ENCODE measurements around the gene KRT13.
A peak's percentile ranks its signal among the peaks of the same experiment; 100 is the strongest.

The KRT13 gene

DNA sequence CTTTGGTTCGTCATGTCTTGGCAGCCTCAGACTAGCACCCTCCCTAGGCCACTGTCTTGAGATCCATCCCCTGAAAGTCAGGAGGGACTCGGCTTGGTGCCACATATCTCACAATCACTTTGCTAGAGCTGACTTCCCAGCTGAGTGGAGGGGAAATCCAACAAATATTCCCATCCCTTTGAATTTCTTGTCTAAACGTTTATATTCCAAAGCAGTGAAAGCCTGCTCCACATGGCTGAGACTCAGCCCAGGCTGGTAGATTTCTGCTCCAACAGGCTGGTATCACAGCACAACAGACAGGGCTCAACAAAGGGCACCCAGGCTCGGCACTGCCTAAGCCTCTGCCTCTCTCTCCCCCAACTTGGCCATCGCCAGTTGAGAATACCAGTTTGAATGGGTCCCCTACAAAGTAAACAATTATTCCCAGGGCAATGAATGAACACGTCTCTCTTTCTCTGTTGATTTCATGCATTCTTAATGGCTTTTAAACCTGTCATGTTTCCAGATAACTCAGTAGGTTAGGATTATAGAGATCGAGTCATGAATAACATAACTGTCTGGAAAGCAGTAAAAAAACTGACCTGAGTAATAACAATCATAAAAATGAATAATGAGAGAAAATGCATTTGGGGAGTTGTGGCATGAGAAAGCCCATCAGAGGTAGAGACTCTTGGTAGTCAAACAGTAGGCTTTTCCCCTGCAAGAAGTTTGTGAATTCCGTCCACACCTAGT is 1.0 kb downstream of the KRT13 start:
- no peak for DNase-seq (ENCODE audit: low spot score)
- TF ChIP-seq, protein P1, sequence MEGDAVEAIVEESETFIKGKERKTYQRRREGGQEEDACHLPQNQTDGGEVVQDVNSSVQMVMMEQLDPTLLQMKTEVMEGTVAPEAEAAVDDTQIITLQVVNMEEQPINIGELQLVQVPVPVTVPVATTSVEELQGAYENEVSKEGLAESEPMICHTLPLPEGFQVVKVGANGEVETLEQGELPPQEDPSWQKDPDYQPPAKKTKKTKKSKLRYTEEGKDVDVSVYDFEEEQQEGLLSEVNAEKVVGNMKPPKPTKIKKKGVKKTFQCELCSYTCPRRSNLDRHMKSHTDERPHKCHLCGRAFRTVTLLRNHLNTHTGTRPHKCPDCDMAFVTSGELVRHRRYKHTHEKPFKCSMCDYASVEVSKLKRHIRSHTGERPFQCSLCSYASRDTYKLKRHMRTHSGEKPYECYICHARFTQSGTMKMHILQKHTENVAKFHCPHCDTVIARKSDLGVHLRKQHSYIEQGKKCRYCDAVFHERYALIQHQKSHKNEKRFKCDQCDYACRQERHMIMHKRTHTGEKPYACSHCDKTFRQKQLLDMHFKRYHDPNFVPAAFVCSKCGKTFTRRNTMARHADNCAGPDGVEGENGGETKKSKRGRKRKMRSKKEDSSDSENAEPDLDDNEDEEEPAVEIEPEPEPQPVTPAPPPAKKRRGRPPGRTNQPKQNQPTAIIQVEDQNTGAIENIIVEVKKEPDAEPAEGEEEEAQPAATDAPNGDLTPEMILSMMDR (IDR thresholded peaks at IDR 0.05): no peak
- H3K4me3 ChIP-seq: no peak overlapping the region
- no peak overlapping the region for H3K27ac ChIP-seq

DNA sequence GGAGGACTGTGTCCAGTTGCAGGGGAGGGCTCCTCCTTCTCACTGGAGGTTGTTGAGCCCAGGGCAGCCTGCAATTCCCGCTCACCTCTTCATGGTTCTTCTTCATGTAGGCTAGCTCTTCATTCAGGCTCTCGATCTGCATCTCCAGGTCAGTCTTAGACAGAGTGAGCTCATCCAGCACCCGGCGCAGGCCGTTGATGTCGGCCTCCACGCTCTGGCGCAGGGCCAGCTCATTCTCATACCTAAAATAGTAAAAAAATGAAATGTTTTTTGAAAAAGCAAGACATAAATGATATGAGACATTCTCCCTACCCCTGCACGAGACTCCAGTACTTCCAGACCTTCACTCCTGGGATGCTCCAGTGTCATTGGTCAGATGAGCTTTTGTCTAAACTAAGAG is 2.2 kb downstream of the KRT13 start:
- TF ChIP-seq, protein P1 (IDR thresholded peaks at IDR 0.05): no peak
- no peak for DNase-seq (ENCODE audit: low spot score)
- Histone ChIP-seq H3K27ac (no peak overlapping the region), H3K4me3 (no peak overlapping the region)

DNA sequence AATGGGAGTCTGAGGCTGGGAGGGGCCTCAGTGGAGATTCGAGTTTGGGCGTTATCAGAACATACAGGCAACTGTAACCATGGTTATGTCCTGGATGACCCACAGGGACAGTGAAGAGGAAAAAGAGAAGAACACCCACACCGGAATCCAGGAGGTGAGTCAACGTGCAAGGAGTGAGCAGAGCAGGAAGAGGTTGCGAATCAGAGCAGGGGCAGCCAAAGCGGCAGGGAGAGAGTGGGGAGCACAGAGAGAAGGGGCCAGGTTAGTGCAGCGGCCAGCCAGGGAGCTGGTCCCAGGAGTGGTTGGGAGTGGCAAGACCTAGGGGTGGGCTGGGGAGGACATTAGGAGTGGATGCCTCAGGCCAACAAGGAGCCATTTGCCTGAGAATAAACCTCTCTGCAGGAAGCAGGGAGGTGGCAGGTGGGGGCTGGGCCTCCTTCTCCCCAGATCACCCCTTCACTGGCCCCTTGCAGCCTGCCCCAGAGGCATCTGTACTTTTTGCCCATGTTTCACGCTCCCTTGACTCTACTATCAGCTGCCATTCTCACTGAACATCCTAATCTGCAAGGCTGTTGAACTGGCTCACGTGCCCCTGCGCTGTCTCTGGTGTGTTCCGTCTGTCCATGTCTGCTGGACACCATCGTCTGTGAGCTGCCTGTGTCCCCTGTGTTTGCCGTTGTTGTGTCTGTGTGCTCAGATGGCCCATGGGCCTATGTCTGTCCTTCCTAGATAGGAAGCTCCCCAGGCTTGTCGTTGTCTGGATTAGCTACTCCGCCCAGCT is 5.1 kb downstream of the KRT13 start:
- Histone ChIP-seq H3K27ac (no peak overlapping the region), H3K4me3 (no peak overlapping the region)
- TF ChIP-seq, protein P1 (IDR thresholded peaks at IDR 0.05): no peak
- no peak for DNase-seq (ENCODE audit: low spot score)

DNA sequence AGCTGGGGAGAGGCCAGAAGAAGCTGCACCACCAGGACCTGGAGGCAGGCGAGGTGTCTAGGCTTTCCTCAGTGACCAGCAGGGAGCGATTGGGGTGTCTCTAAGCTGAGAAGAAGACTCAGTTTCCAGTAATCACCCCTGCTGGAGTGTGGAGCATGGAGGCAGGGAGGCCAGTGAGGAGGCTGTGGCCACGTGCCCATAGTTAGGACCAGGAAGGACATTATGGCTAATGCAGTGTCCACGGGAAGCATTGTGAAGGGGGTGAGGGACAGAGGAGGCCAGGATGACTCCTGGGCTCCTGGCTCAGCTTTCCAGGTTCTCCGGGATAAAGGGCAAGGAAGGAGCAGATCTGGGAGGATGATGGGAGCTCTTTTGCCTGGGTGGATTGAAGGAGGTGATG is 5.7 kb downstream of the KRT13 start:
- Histone ChIP-seq H3K27ac (no peak overlapping the region), H3K4me3 (no peak overlapping the region)
- no peak for DNase-seq (ENCODE audit: low spot score)
- TF ChIP-seq, protein P1 (IDR thresholded peaks at IDR 0.05): no peak

DNA sequence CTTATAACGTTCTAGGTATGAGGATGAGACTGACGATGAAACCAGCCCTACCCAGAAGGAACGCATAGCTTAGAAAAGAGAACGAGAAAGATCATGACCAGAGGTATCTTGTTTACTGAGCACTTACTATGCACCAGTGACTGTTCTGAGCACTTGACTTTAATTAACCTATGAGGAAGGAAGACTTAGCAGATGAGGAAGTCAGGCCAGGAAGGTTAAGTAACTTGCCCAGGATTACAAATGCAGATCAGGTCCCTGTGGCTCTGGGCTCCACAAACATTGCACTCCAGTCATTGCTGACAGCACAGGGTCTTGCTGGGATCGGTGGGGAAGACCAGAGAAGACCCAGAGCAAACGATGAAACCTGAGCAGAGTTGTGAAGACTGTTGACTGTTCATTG is 7.1 kb downstream of the KRT13 start:
- no peak for DNase-seq (ENCODE audit: low spot score)
- TF ChIP-seq, protein P1 (IDR thresholded peaks at IDR 0.05): no peak
- H3K4me3 ChIP-seq: no peak overlapping the region
- H3K27ac ChIP-seq: no peak overlapping the region

DNA sequence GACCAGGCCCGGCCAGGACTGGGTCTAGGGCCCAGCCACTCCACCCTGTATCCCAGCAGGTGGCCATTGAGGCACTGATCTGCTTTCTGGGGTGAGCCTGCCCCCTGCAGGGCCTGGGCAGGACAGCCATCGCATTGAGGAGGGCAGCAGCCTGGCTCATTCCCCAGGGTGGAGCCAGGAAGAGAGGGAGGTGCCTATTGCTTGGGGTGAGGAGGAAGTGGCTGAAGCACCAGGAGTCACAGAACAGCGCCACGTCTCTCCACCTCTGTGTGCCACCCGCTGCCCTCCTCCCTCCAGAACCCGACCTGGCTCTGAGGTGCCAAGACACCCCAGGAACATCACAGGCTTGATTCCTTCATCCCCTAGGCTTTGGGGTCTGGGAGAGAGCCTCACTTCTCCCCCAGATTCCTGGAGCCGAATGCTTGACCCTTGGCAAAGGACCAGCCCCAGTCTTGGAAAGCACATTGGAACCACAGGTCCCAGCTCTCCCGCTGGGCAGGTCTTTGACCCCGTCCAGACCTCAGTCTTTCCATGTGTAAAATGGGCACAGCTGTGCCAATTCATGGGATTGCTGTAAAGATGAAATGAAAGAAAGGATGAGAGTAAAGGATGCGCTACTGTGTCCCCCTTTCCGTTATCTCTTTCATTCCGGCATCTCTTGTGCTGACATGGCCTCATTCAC is 8.5 kb downstream of the KRT13 start:
- Histone ChIP-seq H3K4me3 (no peak overlapping the region), H3K27ac (no peak overlapping the region)
- TF ChIP-seq, protein P1 (IDR thresholded peaks at IDR 0.05): peak; percentile 18
- DNase-seq (ENCODE audit: low spot score): no peak

Measured in coronary artery (tissue), 2 donors.